ENCODE data around the gene SKAP2. TPM values are rescaled to one million over a fixed set of nuclear protein-coding genes. Genes with fewer than 3 reads are reported as not detected.

The SKAP2 gene
- total and polyA plus RNA-seq, 2 of the 4 experiments (the other 2 are of a cell fraction), result 5.7 to 7.4 TPM

GRCh38 chr7:26624839-26625238 lies 239.6 kb downstream of the SKAP2 start:
- Histone ChIP-seq H2BK5ac (ENCODE audit: low read depth, low read length, poor library complexity, severe bottlenecking) (no peak overlapping the region), H4K20me1 (ENCODE audit: insufficient read depth, low read length) (no peaks in the 10 kb centered on the region), H4K8ac (ENCODE audit: low read depth in 2 of 2, low read length in 2 of 2) (no peak overlapping the region), H3K14ac (replicated peaks; ENCODE audit: low read depth, low read length) (no peak overlapping the region), H3K79me1 (ENCODE audit: low read depth in 1 of 2, low read length in 2 of 2) (no peaks in the 10 kb centered on the region), H2AFZ (replicated peaks; ENCODE audit: low read length, poor library complexity) (no peak overlapping the region), H4K91ac (ENCODE audit: insufficient read depth, low read depth, low read length) (no peak overlapping the region), H3K4me1 (ENCODE audit: control insufficient read depth, insufficient read depth, low read length) (no peaks in the 10 kb centered on the region), H3K27ac (ENCODE audit: insufficient read depth, low read length) (no peak overlapping the region), H2BK120ac (ENCODE audit: low read depth, low read length) (no peak overlapping the region), H4K5ac (ENCODE audit: low read depth, low read length) (no peak overlapping the region), H3K18ac (ENCODE audit: low read depth, low read length) (no peak overlapping the region), H2BK15ac (ENCODE audit: low read depth, low read length) (no peak overlapping the region), H3K4me3 (ENCODE audit: insufficient read depth, low read depth, low read length) (no peak overlapping the region), H2AK5ac (ENCODE audit: low read depth, low read length) (no peak overlapping the region), H3K9ac (ENCODE audit: low read depth, low read length) (no peak overlapping the region), H3K27me3 (ENCODE audit: control insufficient read depth, insufficient read depth, low read length) (peaks cover 6% of the 10 kb centered on the region), H3K4ac (ENCODE audit: low read depth, low read length) (no peak overlapping the region), H3K9me3 (ENCODE audit: control insufficient read depth, insufficient read depth, low read length) (no peaks in the 10 kb centered on the region), H3K4me2 (ENCODE audit: low read depth, low read length) (no peak overlapping the region), H2BK20ac (ENCODE audit: low read depth, low read length) (no peak overlapping the region), H2AK9ac (replicated peaks; ENCODE audit: low read depth, low read length, poor library complexity) (no peak overlapping the region), H3K56ac (ENCODE audit: extremely low read depth, insufficient read depth, low read length) (no peak overlapping the region), H3K36me3 (ENCODE audit: control insufficient read depth, insufficient read depth, low read length) (no peaks in the 10 kb centered on the region), H3K9me1 (ENCODE audit: insufficient read depth, low read length) (no peaks in the 10 kb centered on the region), H3K23ac (ENCODE audit: low read depth, low read length) (no peak overlapping the region)
- ATAC-seq (ENCODE audit: low read depth) (no peak), DNase-seq (no peak)
- no peak for TF ChIP-seq POLR2A (IDR thresholded peaks at IDR 0.05; ENCODE audit: low read depth, low read length)
- TF ChIP-seq, protein P1, sequence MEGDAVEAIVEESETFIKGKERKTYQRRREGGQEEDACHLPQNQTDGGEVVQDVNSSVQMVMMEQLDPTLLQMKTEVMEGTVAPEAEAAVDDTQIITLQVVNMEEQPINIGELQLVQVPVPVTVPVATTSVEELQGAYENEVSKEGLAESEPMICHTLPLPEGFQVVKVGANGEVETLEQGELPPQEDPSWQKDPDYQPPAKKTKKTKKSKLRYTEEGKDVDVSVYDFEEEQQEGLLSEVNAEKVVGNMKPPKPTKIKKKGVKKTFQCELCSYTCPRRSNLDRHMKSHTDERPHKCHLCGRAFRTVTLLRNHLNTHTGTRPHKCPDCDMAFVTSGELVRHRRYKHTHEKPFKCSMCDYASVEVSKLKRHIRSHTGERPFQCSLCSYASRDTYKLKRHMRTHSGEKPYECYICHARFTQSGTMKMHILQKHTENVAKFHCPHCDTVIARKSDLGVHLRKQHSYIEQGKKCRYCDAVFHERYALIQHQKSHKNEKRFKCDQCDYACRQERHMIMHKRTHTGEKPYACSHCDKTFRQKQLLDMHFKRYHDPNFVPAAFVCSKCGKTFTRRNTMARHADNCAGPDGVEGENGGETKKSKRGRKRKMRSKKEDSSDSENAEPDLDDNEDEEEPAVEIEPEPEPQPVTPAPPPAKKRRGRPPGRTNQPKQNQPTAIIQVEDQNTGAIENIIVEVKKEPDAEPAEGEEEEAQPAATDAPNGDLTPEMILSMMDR (conservative IDR thresholded peaks at IDR 0.05; ENCODE audit: low read depth, low read length), result no peak
- TF ChIP-seq RCOR1 (IDR thresholded peaks at IDR 0.05; ENCODE audit: insufficient replicate concordance, low read length), result no peak
- TF ChIP-seq MAZ (IDR thresholded peaks at IDR 0.05; ENCODE audit: borderline replicate concordance, low read depth, low read length), result no peak
- no peak for TF ChIP-seq SMC3 (IDR thresholded peaks at IDR 0.05; ENCODE audit: low read depth, low read length)
- TF ChIP-seq BHLHE40 (IDR thresholded peaks at IDR 0.05; ENCODE audit: low read depth, low read length), result no peak
- CTCF ChIA-PET, result no interaction called here
- POLR2A ChIA-PET (ENCODE audit: unreplicated experiment), result no interaction called here
- no TSS peak for BruUV-seq (replicated peaks)
- dilution Hi-C loops (cut with HindIII; ENCODE audit: low sequenced_read_pairs, unreplicated experiment), result no loop called here
- in situ Hi-C loops (cut with MboI; ENCODE audit: low sequenced_read_pairs), result no loop called here
- WGBS, 2 experiments (ENCODE audit: extremely low coverage in 2 of 2, insufficient read length in 1 of 2), result 47% methylated on average over 5 of the region's 12 CpGs; no CpG with 5 or more reads in 1 of the 2 experiments
- intact Hi-C loops (cut with micrococcal nuclease), result no loop called here
